Neuronal stem cell (in vitro differentiated cells): ENCODE data around the gene HYAL1.

Experiments
- DNase-seq: peaks from one replicate; pipeline ENCODE4 v3.0.0-alpha.2; 2013; ENCODE audit warnings: low spot score
- H2AFZ ChIP-seq: one replicate; pipeline ENCODE4 v1.6.1; 2013; ENCODE audit warnings: mild to moderate bottlenecking, low read length, inconsistent platforms
- H2AK5ac ChIP-seq: 2 replicates; pipeline ENCODE4 v1.6.1; 2013; ENCODE audit warnings: low read depth, mild to moderate bottlenecking, inconsistent platforms, low read length, moderate library complexity, mixed read lengths
- H2BK120ac ChIP-seq: 2 replicates; pipeline ENCODE4 v1.6.1; 2013; ENCODE audit warnings: low read depth, mild to moderate bottlenecking, inconsistent platforms, low read length, moderate library complexity, mixed read lengths
- H2BK12ac ChIP-seq: one replicate; pipeline ENCODE4 v1.6.1; 2013; ENCODE audit warnings: low read length, inconsistent platforms
- H2BK15ac ChIP-seq: 2 replicates; pipeline ENCODE4 v1.6.1; 2013; ENCODE audit warnings: mild to moderate bottlenecking, low read length, inconsistent platforms, mixed read lengths
- H2BK5ac ChIP-seq: one replicate; pipeline ENCODE4 v1.6.1; 2013; ENCODE audit warnings: inconsistent platforms, mild to moderate bottlenecking, low read length, moderate library complexity
- H3K14ac ChIP-seq: one replicate; pipeline ENCODE4 v1.6.1; 2013; ENCODE audit warnings: low read length, inconsistent platforms
- H3K18ac ChIP-seq: 2 replicates; pipeline ENCODE4 v1.6.1; 2013; ENCODE audit warnings: low read length, inconsistent platforms
- H3K23ac ChIP-seq: 2 replicates; pipeline ENCODE4 v1.6.1; 2013; ENCODE audit warnings: low read depth, mild to moderate bottlenecking, mixed read lengths, low read length, inconsistent platforms; ENCODE audit not compliant: poor library complexity
- H3K27ac ChIP-seq: replicated peaks from 3 replicates; pipeline ENCODE4 v1.5.1; 2013; ENCODE audit warnings: low read length, inconsistent platforms
- H3K27me3 ChIP-seq, 3 experiments: 2 replicates each; pipeline ENCODE4 v1.6.1; 2013; ENCODE audit warnings: low read length in 3 of 3, mild to moderate bottlenecking in 2 of 3, inconsistent platforms in 1 of 3, low read depth in 1 of 3, mixed read lengths in 1 of 3, moderate library complexity in 1 of 3; ENCODE audit not compliant: control insufficient read depth in 3 of 3, insufficient read depth in 3 of 3
- H3K36me3 ChIP-seq, 2 donors: replicated peaks in 1 of 2; 2 replicates each; pipeline ENCODE4 v1.6.1; 2013; ENCODE audit warnings: low read length in 2 of 2; ENCODE audit not compliant: control insufficient read depth in 2 of 2, insufficient read depth in 2 of 2
- H3K4ac ChIP-seq: 2 replicates; pipeline ENCODE4 v1.6.1; 2013; ENCODE audit warnings: inconsistent platforms, mild to moderate bottlenecking, low read length, moderate library complexity
- H3K4me1 ChIP-seq, 2 donors: 1 replicate in 1 of 2; 2 replicates in 1 of 2; pipeline ENCODE4 v1.6.1; 2013; ENCODE audit warnings: low read length in 2 of 2, low read depth in 1 of 2; ENCODE audit not compliant: control insufficient read depth in 2 of 2, insufficient read depth in 1 of 2
- H3K4me2 ChIP-seq: one replicate; pipeline ENCODE4 v1.6.1; 2013; ENCODE audit warnings: mild to moderate bottlenecking, low read length, inconsistent platforms; ENCODE audit not compliant: insufficient read depth, poor library complexity, severe bottlenecking
- H3K4me3 ChIP-seq, 2 donors: 2 replicates each; pipeline ENCODE4 v1.5.1; 2013; ENCODE audit warnings: low read length in 2 of 2, mild to moderate bottlenecking in 2 of 2, inconsistent platforms in 1 of 2, moderate library complexity in 1 of 2
- H3K79me1 ChIP-seq: one replicate; pipeline ENCODE4 v1.6.1; 2013; ENCODE audit warnings: low read depth, mild to moderate bottlenecking, inconsistent platforms, low read length, moderate library complexity
- H3K9ac ChIP-seq: one replicate; pipeline ENCODE4 v1.6.1; 2013; ENCODE audit warnings: mild to moderate bottlenecking, low read depth, low read length, inconsistent platforms; ENCODE audit not compliant: poor library complexity
- H3K9me3 ChIP-seq, 2 donors: replicated peaks in 1 of 2; 2 replicates each; pipeline versions ENCODE3 to v1.6.1; 2013; ENCODE audit warnings: low read length in 2 of 2, mild to moderate bottlenecking in 2 of 2, inconsistent platforms in 1 of 2, low read depth in 1 of 2, mixed read lengths in 1 of 2, moderate library complexity in 1 of 2; ENCODE audit not compliant: control insufficient read depth in 2 of 2, insufficient read depth in 1 of 2
- H4K8ac ChIP-seq: one replicate; pipeline ENCODE4 v1.6.1; 2013; ENCODE audit warnings: low read depth, mild to moderate bottlenecking, inconsistent platforms, low read length, moderate library complexity
- H4K91ac ChIP-seq: one replicate; pipeline ENCODE4 v1.6.1; 2013; ENCODE audit warnings: low read length, low read depth, mild to moderate bottlenecking, inconsistent platforms; ENCODE audit not compliant: poor library complexity
- WGBS, 2 donors: extraction: QIAGEN DNeasy Blood & Tissue Kit; methylation state at CpG; one replicate each; pipeline ENCODE4 v1.1.7; 2013; ENCODE audit warnings: missing lambda C conversion rate in 2 of 2, mixed read lengths in 1 of 2; ENCODE audit not compliant: insufficient read length in 2 of 2, insufficient replicate concordance in 1 of 2; ENCODE audit errors: extremely low coverage in 2 of 2; 5-methylcytosine and 5-hydroxymethylcytosine counted together

The HYAL1 gene

GRCh38 chr3:50345586-50346234, 42.3 kb upstream of the HYAL1 start, which contains the start of gene ZMYND10:
TSS of gene ZMYND10 (minus strand) at chr3:50345732. CDS start at chr3:50345579, 153 bp downstream.
- Histone ChIP-seq H3K4ac (no peak within 1 kb of the TSS), H3K36me3 (peaks cover 13 to 16% of the 10 kb centered on the region in 2 donors), H2BK15ac (peak within 1 kb of the TSS; percentile 15), H2BK5ac (peak within 1 kb of the TSS; percentile 21), H2AFZ (peak within 1 kb of the TSS; percentile 78), H4K8ac (no peak within 1 kb of the TSS), H3K79me1 (no peaks in the 10 kb centered on the region), H3K4me1 (peaks cover 7 to 10% of the 10 kb centered on the region in 2 donors), H2AK5ac (no peak within 1 kb of the TSS), H3K4me3 (peak within 1 kb of the TSS; percentile 15 to 73), H3K23ac (no peak within 1 kb of the TSS), H3K14ac (peak within 1 kb of the TSS; percentile 73), H2BK120ac (no peak within 1 kb of the TSS), H3K9me3 (no peaks in the 10 kb centered on the region), H3K4me2 (peak within 1 kb of the TSS; percentile 96), H3K18ac (peak within 1 kb of the TSS; percentile 84), H3K27me3 (peaks cover 4 to 53% (median 33%) of the 10 kb centered on the region in 3 experiments), H4K91ac (no peak within 1 kb of the TSS), H2BK12ac (no peak within 1 kb of the TSS), H3K9ac (no peak within 1 kb of the TSS), H3K27ac (no peak within 1 kb of the TSS)
- peak; percentile 68 for DNase-seq
- WGBS, 2 donors: no CpG with 5 or more reads among the region's 45 CpGs

- Histone ChIP-seq H4K8ac (no peak overlapping the region), H2AK5ac (no peak overlapping the region), H3K4ac (no peak overlapping the region), H2BK15ac (peak overlapping the region; percentile 15), H2BK5ac (peak overlapping the region; percentile 21), H4K91ac (no peak overlapping the region), H3K9me3 (peaks cover 0 to 3% of the 10 kb centered on the region in 2 donors), H3K27ac (no peak overlapping the region), H2BK12ac (no peak overlapping the region), H3K4me2 (peak overlapping the region; percentile 96), H3K79me1 (no peaks in the 10 kb centered on the region), H3K23ac (no peak overlapping the region), H3K14ac (no peak overlapping the region), H2AFZ (peak overlapping the region; percentile 78), H3K27me3 (peaks cover 11 to 60% (median 40%) of the 10 kb centered on the region in 3 experiments), H2BK120ac (no peak overlapping the region), H3K9ac (no peak overlapping the region), H3K18ac (peak overlapping the region; percentile 84), H3K36me3 (peaks cover 13 to 16% of the 10 kb centered on the region in 2 donors), H3K4me1 (peaks cover 3 to 10% of the 10 kb centered on the region in 2 donors), H3K4me3 (no peak overlapping the region)
- no peak for DNase-seq
- no CpG with 5 or more reads among the region's 8 CpGs for WGBS, 2 donors
Observed at GRCh38 chr3:50345008-50345407, 41.6 kb upstream of the HYAL1 start.

- Histone ChIP-seq H2AK5ac (peak overlapping the region; percentile 33), H2BK5ac (no peak overlapping the region), H2AFZ (no peak overlapping the region), H3K14ac (no peak overlapping the region), H3K79me1 (no peaks in the 10 kb centered on the region), H4K91ac (no peak overlapping the region), H3K9ac (no peak overlapping the region), H2BK12ac (no peak overlapping the region), H3K23ac (peak overlapping the region; percentile 4), H3K4me1 (peaks cover 2 to 9% of the 10 kb centered on the region in 2 donors), H3K4me3 (no peak overlapping the region), H3K18ac (no peak overlapping the region), H2BK120ac (no peak overlapping the region), H3K4ac (no peak overlapping the region), H3K9me3 (peaks cover 2 to 6% of the 10 kb centered on the region in 2 donors), H2BK15ac (peak overlapping the region; percentile 56), H3K36me3 (peaks cover 4 to 6% of the 10 kb centered on the region in 2 donors), H3K27ac (no peak overlapping the region), H4K8ac (no peak overlapping the region), H3K27me3 (peaks cover 16 to 70% (median 56%) of the 10 kb centered on the region in 3 experiments), H3K4me2 (no peak overlapping the region)
- no CpG with 5 or more reads among the region's 13 CpGs for WGBS, 2 donors
- no peak for DNase-seq
Observed at GRCh38 chr3:50342813-50343633, 39.6 kb upstream of the HYAL1 start.
